Activated T-cell treated with anti-CD3 and anti-CD28 coated beads, Interleukin-2, amount 50 U/mL, for 72 hours (primary cell): Measurements from ENCODE around the gene ITGB2. TPM values are rescaled to one million over a fixed set of nuclear protein-coding genes. Genes with fewer than 3 reads are reported as not detected.
"Not testable (repeated sequence)": the region's sequence is repeated elsewhere in the genome, so short reads cannot be mapped to it uniquely, and the experiment has no call there.

ENCODE experiments used
- ATAC-seq, 2 donors: fragments of 150-1000 bp; cut with Tn5 transposase; replicated peaks in 1 of 2; 2 replicates each; pipeline ENCODE4 v1.10.0; 2021; ENCODE audit warnings: moderate library complexity in 2 of 2, mild to moderate bottlenecking in 1 of 2
- DNase-seq, 2 donors: peaks; one replicate each; pipeline ENCODE4 v3.0.0; 2021 to 2022; ENCODE audit warnings: mixed read lengths in 1 of 2
- H3K27ac Mint-ChIP-seq: one replicate; pipeline ENCODE4 v1.8.0; 2022; ENCODE audit warnings: mild to moderate bottlenecking, moderate library complexity, mixed read lengths
- H3K27me3 Mint-ChIP-seq: one replicate; pipeline ENCODE4 v1.8.0; 2022; ENCODE audit warnings: low read depth, mixed read lengths
- H3K36me3 Mint-ChIP-seq, 2 donors: one replicate each; pipeline ENCODE4 v1.8.0; 2022; ENCODE audit warnings: mixed read lengths in 2 of 2, mild to moderate bottlenecking in 1 of 2; ENCODE audit not compliant: insufficient read depth in 2 of 2
- H3K4me1 Mint-ChIP-seq: one replicate; pipeline ENCODE4 v1.8.0; 2022; ENCODE audit warnings: low read depth, mixed read lengths
- H3K4me3 Mint-ChIP-seq, 2 donors: one replicate each; pipeline ENCODE4 v1.8.0; 2022; ENCODE audit warnings: mild to moderate bottlenecking in 2 of 2, mixed read lengths in 2 of 2, moderate library complexity in 2 of 2
- H3K9me3 Mint-ChIP-seq, 2 donors: one replicate each; pipeline ENCODE4 v1.8.0; 2022; ENCODE audit warnings: mixed read lengths in 2 of 2
- total RNA-seq, 2 donors: library from RNA; stranded (reverse); gene quantifications; one replicate each; pipeline ENCODE4 v1.2.3, GENCODE V29; 2022

The ITGB2 gene
- total RNA-seq, 2 donors from 2014 or later: 248 to 287 TPM

DNA sequence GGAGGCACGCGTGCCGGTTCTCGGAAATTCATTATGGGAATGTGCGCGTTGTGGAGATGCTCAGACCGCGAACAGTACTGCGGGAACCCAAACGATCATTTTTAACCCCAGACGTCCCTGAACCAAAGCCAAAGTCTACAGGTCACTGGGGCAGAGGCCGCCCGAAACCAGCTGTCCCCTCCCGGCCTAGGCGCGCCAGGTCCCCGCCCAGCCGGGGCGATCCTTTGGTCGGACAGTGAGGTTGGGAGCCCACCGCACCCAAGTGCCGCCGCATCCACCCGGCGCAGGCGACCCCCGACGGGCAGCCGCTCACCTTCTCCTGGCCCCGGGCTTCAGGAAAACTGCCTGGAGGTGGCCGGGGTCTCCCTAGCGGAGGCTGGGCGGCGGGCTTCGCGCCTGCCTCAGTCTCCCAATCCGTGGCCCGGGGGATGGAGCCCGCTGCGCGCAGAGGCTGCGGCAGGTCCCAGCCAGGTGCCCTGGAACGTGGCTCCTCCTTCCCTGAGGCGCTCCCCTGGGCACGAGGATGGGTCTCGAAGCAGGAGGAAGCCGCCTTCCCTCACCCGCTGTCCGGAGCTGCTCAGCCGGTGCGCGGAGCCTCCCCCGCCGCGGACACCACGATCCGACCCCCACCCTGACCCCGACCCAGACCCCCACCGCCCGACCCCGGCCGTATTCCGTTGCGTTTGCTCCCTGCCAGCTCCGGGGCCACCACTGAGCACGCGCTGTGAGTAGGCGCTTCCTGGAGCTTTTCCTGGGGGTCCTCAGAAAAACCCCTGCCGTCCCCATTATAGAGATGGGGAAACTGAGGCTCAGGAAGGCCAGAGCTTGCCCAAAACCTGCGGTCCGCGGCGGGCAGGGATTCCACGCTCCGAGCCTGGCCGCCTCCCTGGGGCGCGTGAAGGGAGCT is 11.1 kb upstream of the ITGB2 start:
- Mint-ChIP-seq H3K4me1 (peaks cover 52% of the 10 kb centered on the region), H3K27ac (peak overlapping the region; percentile 15), H3K36me3 (no peaks in the 10 kb centered on the region), H3K27me3 (no peaks in the 10 kb centered on the region), H3K4me3 (peak overlapping the region; percentile 83 to 86), H3K9me3 (no peaks in the 10 kb centered on the region)
- no peak for DNase-seq
- ATAC-seq: no peak

DNA sequence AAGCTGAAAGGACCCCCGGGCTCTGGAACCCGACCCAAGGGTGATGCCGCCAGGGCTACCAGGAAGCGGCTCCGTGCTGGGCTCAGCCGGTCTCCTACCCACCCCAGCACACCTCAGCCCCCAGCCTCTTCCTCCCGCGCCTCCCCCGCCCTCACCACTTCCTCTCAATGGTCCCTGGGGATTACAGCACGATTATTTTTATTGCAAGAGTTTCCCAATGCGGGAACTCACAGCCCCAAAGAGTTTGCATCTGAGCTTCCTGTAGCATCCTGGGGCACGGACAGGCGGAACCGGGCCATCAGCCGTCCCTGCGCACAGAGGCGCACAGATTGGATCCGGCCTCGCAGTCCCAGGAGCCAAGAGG is 10.4 kb upstream of the ITGB2 start:
- peak overlapping the region; percentile 83 to 86 for H3K4me3 Mint-ChIP-seq
- no peaks in the 10 kb centered on the region for H3K27me3 Mint-ChIP-seq
- no peaks in the 10 kb centered on the region for H3K9me3 Mint-ChIP-seq
- no peak for ATAC-seq
- peaks cover 58% of the 10 kb centered on the region for H3K4me1 Mint-ChIP-seq
- no peaks in the 10 kb centered on the region for H3K36me3 Mint-ChIP-seq
- H3K27ac Mint-ChIP-seq: peak overlapping the region; percentile 15
- peak in 1 of 2 donors; percentile 31 for DNase-seq

DNA sequence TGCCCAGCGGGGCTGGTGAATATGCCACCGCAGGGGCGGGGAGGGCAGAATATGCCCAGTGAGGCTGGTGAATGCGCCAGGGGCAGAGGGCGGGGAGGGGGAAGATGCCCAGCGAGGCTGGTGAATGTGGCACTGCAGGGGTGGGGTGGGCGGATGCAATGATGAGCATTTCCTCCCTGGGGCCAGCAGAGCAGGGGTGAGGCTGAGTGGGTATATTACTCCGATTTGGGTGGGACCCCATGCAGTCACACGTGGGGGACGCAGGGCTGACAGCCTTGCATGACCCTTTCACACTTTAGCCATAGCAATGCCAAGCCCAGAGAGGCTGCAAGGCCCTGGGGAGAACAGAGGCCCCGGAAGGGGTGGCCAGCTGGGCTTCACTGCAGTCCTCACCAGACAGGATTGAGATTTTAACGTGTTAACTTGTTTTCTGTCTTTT is 9.9 kb upstream of the ITGB2 start:
- Mint-ChIP-seq H3K4me3 (peak overlapping the region; percentile 83 to 86), H3K27me3 (no peaks in the 10 kb centered on the region), H3K9me3 (no peaks in the 10 kb centered on the region), H3K27ac (peak overlapping the region; percentile 38), H3K36me3 (no peaks in the 10 kb centered on the region), H3K4me1 (peaks cover 63% of the 10 kb centered on the region)
- DNase-seq (peak; percentile 58 to 71), ATAC-seq (peak in 1 of 2 donors; percentile 16)

DNA sequence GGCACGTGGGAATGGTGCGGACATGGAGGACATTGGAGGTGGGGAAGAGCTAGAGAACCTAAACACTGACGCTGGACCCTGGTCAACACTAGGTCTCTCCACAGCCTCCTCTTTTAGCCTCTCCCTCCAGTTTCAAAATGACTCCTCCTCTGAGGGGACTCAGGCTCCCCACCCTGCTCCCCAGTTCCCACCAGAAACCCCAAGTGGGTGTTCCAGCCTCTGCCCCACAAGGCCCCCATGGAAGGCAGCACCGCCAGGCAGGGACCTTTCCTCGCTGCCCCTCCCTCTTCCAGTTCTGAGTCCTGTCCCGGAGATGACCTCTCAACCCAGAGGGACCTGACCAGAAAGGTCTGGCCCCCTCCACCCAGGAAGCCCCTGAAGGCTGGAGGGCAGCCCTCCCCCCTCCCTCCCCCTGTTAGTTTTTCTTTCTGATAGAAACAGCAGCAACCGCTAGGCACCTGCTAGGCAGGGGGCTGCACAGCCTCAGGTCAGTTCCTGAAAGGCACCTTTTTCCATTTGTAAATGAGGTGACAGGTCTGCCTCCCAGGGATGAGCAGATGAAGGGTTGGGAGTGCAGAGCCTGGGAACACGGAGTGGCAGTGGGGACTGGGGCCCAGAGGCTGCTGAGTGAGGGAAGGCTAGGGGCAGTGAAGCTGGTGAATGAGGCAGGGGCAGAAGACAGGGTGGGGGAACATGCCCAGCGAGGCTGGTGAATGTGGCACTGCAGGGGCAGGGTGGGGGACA is 9.3 kb upstream of the ITGB2 start:
- peak overlapping the region; percentile 83 to 86 for H3K4me3 Mint-ChIP-seq
- H3K27me3 Mint-ChIP-seq: no peaks in the 10 kb centered on the region
- H3K9me3 Mint-ChIP-seq: no peaks in the 10 kb centered on the region
- ATAC-seq (no peak), DNase-seq (no peak)
- no peaks in the 10 kb centered on the region for H3K36me3 Mint-ChIP-seq
- H3K27ac Mint-ChIP-seq: peak overlapping the region; percentile 78
- H3K4me1 Mint-ChIP-seq: peaks cover 69% of the 10 kb centered on the region

DNA sequence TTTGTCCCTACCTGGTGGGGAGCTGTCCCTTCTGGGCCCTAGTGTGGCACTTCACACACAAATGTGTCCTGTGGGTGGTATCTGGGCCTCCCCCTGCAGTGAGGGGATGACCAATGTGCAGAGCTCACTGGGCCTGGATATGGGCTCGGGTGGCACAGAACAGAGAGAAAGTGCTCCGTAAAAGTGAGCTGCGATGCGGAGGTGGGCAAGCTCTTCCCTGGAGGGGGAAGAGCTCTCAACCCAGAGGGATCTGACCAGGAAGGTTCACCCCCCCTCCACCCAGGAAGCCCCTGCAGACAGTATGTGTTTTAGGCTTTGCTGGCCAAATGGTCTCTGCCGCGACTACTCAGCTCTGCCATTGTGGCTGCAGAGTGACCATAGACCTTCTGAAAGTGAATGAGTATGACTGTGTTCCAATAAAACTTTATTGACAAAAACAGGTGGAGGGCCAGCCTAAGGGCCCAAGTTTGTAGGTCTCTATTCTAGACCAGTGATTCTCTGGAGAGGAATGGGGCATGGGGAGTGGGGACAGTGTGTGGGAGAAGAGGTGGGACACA is 8.6 kb upstream of the ITGB2 start:
- Mint-ChIP-seq H3K4me1 (peaks cover 76% of the 10 kb centered on the region), H3K27ac (peak overlapping the region; percentile 78), H3K36me3 (no peaks in the 10 kb centered on the region), H3K4me3 (peak overlapping the region; percentile 83 to 86), H3K27me3 (no peaks in the 10 kb centered on the region), H3K9me3 (no peaks in the 10 kb centered on the region)
- ATAC-seq: no peak
- no peak for DNase-seq

DNA sequence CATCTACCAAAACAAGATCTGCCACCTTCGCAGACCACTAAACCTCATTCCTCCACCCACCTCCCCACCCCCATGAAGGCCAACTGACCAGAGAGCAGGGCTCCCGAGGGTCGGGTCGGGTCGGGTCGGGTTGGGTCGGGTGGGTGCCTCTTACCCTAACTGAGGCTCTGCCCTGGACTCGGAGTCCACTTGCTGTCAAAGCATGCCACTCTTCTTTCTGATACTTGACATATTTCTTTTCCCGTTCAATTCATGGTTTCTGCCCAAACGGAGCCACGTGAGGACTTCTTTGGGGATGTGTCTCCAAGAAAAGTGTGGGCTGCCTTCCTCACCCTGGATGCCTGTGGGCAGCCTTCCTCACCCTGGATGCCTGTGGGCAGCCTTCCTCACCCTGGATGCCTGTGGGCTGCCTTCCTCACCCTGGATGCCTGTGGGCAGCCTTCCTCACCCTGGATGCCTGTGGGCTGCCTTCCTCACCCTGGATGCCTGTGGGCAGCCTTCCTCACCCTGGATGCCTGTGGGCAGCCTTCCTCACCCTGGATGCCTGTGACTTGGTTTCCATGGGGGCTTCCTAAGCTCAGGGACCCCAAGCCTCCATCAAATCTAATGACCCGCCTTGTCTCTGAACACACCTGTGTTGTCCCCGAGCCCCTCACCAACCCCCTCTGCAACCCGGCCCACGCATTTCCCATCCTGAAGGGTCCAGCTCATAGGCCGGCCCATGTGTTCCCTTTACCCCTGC is 8.0 kb upstream of the ITGB2 start:
- not testable (repeated sequence) for H3K27me3 Mint-ChIP-seq, H3K9me3 Mint-ChIP-seq, H3K36me3 Mint-ChIP-seq, ATAC-seq, DNase-seq
- Mint-ChIP-seq H3K4me1 (peaks cover 82% of the 10 kb centered on the region), H3K4me3 (peak overlapping the region; percentile 84 to 87), H3K27ac (peak overlapping the region; percentile 66)

DNA sequence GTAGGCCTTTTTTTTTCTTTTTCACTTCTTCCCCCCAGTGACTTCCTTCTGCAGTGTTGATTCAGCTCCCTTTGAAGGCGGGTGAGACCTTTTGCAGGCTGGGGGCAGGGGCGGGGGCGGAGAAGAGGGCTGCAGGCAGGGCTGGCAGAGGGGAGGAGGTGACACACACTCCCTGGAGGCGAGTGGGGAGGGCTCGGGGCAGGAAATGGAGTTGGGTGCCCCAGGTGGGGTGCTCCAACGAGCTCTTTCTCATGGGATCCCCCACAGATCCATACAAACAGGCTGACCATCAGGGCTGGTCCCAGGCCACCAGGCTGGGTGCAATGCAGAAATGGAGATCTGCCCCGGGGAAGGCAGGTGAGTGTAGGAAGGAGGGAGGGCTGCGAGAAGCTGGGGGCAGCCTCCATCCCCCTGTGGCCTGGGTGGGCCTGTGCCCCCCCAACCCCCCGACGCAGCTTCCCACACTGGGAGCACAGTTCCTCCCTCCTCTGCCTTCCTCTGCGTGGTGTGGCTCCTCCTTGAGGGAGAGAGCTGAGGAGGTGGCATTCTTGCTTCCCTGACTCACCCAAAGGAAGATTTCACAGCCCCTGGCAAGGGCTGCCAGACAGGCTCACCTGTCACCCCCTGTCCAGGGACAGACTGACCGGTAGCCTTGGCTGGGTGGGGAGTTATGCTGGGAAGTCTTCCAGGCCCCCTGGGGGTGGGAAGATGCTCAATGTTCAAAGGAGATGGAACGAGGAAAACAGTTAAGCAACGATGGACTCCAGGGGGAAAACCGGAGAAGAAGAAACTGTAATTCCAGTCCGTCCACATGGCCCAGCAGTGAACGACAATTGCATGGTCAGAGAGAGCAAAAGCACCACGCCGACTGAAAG is 7.1 kb upstream of the ITGB2 start:
- Mint-ChIP-seq H3K4me1 (peaks cover 84% of the 10 kb centered on the region), H3K27ac (peak overlapping the region; percentile 95), H3K36me3 (no peaks in the 10 kb centered on the region), H3K27me3 (no peaks in the 10 kb centered on the region), H3K9me3 (no peaks in the 10 kb centered on the region), H3K4me3 (peak overlapping the region; percentile 84 to 87)
- ATAC-seq (peak; percentile 74 to 81), DNase-seq (peak; percentile 82 to 87)

DNA sequence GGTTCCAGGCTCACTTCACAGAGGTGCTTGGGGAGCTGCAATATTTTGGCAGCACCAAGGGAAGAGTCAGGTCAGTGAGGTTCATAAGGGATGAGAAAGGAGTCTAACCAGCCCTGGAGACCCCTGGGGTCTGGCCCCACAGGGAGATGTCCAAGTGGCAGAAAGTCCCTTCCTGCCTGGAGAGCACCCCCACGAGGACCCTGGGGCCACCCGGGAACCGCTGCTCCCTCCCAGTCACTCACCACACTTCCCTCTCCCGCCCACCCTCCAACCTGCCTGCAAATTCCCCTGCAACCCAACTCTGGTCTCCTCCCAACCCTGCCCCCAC is 6.5 kb upstream of the ITGB2 start:
- peak overlapping the region; percentile 84 to 87 for H3K4me3 Mint-ChIP-seq
- no peaks in the 10 kb centered on the region for H3K9me3 Mint-ChIP-seq
- no peaks in the 10 kb centered on the region for H3K36me3 Mint-ChIP-seq
- DNase-seq (no peak), ATAC-seq (no peak)
- peaks cover 90% of the 10 kb centered on the region for H3K4me1 Mint-ChIP-seq
- H3K27ac Mint-ChIP-seq: peak overlapping the region; percentile 95
- H3K27me3 Mint-ChIP-seq: no peaks in the 10 kb centered on the region

DNA sequence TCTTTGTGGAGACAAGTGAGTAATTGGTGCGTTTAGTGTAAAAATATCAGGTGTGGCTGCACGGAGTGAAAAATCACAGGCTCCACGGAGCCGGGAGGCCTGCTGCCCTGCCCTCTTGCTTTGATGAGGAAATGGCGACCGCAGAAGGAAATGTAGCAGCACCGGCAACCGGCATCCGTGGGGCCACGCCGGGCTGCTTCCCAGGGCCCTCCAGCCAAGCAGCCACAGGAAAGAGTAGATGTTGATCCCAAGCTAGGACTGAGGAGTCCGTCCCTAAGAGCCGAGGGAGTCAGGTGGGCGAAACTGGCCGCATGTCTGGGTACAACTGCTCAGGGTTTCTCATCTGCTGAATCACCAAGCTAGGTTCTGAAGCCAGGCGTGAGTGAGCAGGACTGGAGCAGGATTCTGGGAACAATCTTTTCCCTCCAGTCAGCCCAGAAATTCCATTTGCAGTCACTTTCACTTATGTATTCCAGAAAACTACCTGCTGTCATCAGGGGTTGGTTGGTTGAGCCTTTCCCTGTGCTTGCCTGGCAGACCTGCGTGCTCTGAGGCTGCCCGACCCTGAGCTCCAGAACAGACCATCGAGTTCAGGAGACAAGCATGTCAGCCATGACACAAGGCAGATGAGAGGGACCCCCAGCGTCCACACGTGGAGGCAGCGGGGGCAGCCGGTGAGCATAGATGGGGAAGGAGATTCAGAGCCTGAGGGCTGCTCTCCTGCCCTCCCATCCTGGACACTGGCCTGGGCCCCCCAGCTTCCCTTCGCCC is 5.8 kb upstream of the ITGB2 start:
- Mint-ChIP-seq H3K9me3 (no peaks in the 10 kb centered on the region), H3K27ac (peak overlapping the region; percentile 95), H3K36me3 (no peaks in the 10 kb centered on the region), H3K4me3 (peak overlapping the region; percentile 84 to 87), H3K27me3 (no peaks in the 10 kb centered on the region), H3K4me1 (peaks cover 97% of the 10 kb centered on the region)
- peak; percentile 51 to 56 for DNase-seq
- peak; percentile 32 to 33 for ATAC-seq

DNA sequence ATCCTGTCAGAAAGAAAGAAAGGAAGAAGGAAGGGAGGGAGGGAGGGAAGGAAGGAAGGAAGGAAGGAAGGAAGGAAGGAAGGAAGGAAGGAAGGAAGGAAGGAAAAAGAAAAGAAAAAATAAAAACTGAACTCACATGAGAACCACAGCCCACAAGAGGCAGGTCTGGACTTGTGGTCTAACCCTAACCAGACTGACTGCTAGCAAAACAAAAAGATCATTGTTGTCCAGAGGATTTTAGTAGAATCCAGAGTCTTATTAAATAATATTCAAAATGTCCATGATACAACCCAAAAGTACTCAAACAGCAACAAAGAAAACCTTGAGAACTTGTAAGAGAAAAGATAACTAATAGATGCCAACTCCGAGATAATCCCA is 4.7 kb upstream of the ITGB2 start:
- Mint-ChIP-seq H3K27ac (peak overlapping the region; percentile 45), H3K4me1 (peaks cover 95% of the 10 kb centered on the region), H3K27me3 (no peaks in the 10 kb centered on the region), H3K9me3 (no peaks in the 10 kb centered on the region), H3K4me3 (peak overlapping the region; percentile 73 to 81), H3K36me3 (peaks cover 4 to 6% of the 10 kb centered on the region in 2 donors)
- ATAC-seq (no peak), DNase-seq (no peak)

DNA sequence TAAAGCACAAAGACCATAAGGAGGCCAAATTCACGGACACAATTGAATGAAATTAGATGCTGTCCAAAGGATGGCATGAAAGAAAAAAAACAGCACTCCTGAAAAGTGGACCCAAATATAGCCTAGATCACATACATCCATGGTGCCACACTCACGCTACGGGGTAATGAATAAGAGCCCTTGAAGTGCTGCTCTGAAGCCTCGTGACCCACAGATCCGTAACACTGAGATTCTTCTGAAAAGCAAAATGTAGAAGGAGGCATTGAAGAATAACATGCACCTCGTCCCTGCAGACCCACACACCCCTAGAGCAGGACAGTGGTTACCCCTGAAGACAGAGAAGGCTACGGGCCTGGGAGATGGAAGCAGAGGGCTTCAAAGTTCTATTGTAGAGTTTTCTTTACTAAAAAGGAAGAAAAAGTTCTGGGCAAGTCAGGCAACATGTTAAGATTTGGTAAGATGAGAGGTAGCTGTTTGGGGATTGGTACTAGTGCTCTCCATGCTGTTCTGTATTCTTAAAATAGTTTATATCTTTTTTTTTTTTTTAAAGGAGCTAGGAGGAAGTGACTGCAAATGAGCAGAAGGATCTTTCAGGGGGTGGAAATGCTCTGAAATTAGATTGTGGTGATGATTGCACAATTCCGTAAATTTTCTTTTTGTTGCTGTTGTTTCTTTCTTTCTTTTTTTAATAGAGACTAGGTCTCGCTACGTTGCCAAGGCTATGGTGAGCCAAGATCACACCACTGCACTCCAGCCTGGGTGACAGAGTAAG is 4.1 kb upstream of the ITGB2 start:
- Mint-ChIP-seq H3K36me3 (peaks cover 6 to 7% of the 10 kb centered on the region in 2 donors), H3K27ac (peak overlapping the region; percentile 45)

More for the DNA sequence above, 4.1 kb upstream of the ITGB2 start:
- ATAC-seq (no peak), DNase-seq (no peak)
- Mint-ChIP-seq H3K27me3 (no peaks in the 10 kb centered on the region), H3K4me3 (peak overlapping the region; percentile 73 to 81), H3K9me3 (no peaks in the 10 kb centered on the region), H3K4me1 (peaks cover 94% of the 10 kb centered on the region)
